K562 (cell line): ENCODE results near the gene DNAJB1. TPM values are rescaled to one million over a fixed set of nuclear protein-coding genes. Genes with fewer than 3 reads are reported as not detected.

Source experiments
- ATAC-seq: fragments of 200-7000 bp; cut with Tn5 transposase; 3 replicates; pipeline ENCODE4 v1.9.1; 2020; ENCODE audit warnings: moderate library complexity
- BruUV-seq: library from RNA; stranded (reverse); fragments of 400-500 nt; replicated peaks from 2 replicates; lab custom pipeline; 2021; lab: Mats Ljungman, UMichigan
- CTCF ChIA-PET: fragments of 300-600 bp; formaldehyde crosslinking; extraction: SDS; loops from one replicate; lab custom pipeline; 2021; ENCODE audit warnings: low intra/inter-chr PET ratio; lab: Yijun Ruan, JAX
- POLR2A ChIA-PET: fragments of 300-600, 350-650 bp; sonication (Branson Sonifier 250); formaldehyde crosslinking; extraction: SDS; loops from one replicate; lab custom pipeline; 2021; ENCODE audit warnings: antibody characterized with exemption, inconsistent platforms; lab: Yijun Ruan, JAX
- DNase-seq, 4 experiments: peaks; one replicate each; pipeline versions ENCODE4 v3.0.0 to v3.0.0-alpha.2; 2011 to 2018; ENCODE audit warnings: low spot score in 3 of 4, mixed read lengths in 3 of 4; ENCODE audit errors: extremely low read depth in 1 of 4
- FAIRE-seq: peaks from 2 replicates; lab custom pipeline; 2011; peaks lifted over from hg19 to GRCh38; lab: Jason Lieb, UNC
- H2AFZ ChIP-seq: 2 replicates; pipeline ENCODE4 v1.6.0; 2011; ENCODE audit warnings: low read depth, low read length, control low read depth, inconsistent platforms
- H3K27ac ChIP-seq: fragments of 200-600 bp; 3 replicates; pipeline ENCODE4 v1.8.0; 2011; ENCODE audit warnings: low read depth, mild to moderate bottlenecking, control low read depth, inconsistent platforms, low read length, moderate library complexity, mixed read lengths; ENCODE audit errors: extremely low read depth
- H3K27me3 ChIP-seq, 2 experiments: fragments of 300-600 bp in 1 of 2; 2 replicates in 1 of 2; 3 replicates in 1 of 2; pipeline versions ENCODE4 v1.6.0 to v1.8.0; 2011; ENCODE audit warnings: inconsistent platforms in 2 of 2, low read length in 2 of 2, mild to moderate bottlenecking in 1 of 2, mixed read lengths in 1 of 2, moderate library complexity in 1 of 2; ENCODE audit not compliant: control insufficient read depth in 2 of 2, insufficient read depth in 2 of 2
- H3K36me3 ChIP-seq: fragments of 300-600 bp; 3 replicates; pipeline ENCODE4 v1.8.0; 2011; ENCODE audit warnings: mild to moderate bottlenecking, low read length, inconsistent platforms; ENCODE audit not compliant: control insufficient read depth, insufficient read depth
- H3K4me1 ChIP-seq, 2 experiments: fragments of 200-600 bp in 1 of 2; replicated peaks in 1 of 2; 2 replicates in 1 of 2; 3 replicates in 1 of 2; pipeline versions ENCODE4 v1.5.1 to v1.8.0; 2011; ENCODE audit warnings: inconsistent platforms in 2 of 2, low read length in 2 of 2, mild to moderate bottlenecking in 1 of 2, mixed read lengths in 1 of 2, moderate library complexity in 1 of 2; ENCODE audit not compliant: control insufficient read depth in 2 of 2, insufficient read depth in 2 of 2
- H3K4me2 ChIP-seq: 2 replicates; pipeline ENCODE4 v1.6.1; 2011; ENCODE audit warnings: low read length, control low read depth, inconsistent platforms, mixed read lengths; ENCODE audit not compliant: insufficient read depth
- H3K4me3 ChIP-seq: fragments of 200-600 bp; sonication (generic), shearing (Covaris generic); 2 replicates; pipeline ENCODE4 v1.5.1; 2016; ENCODE audit warnings: control low read depth, inconsistent platforms
- H3K79me2 ChIP-seq: fragments of 200-600 bp; 3 replicates; pipeline ENCODE4 v1.8.0; 2011; ENCODE audit warnings: low read length, inconsistent platforms; ENCODE audit not compliant: control insufficient read depth, insufficient read depth
- H3K9ac ChIP-seq, 2 experiments: 2 replicates each; pipeline versions ENCODE4 v1.6.0 to v1.6.1; 2011; ENCODE audit warnings: low read depth in 2 of 2, low read length in 2 of 2, control low read depth in 1 of 2, inconsistent platforms in 1 of 2, mild to moderate bottlenecking in 1 of 2, mixed read lengths in 1 of 2; ENCODE audit not compliant: insufficient read depth in 1 of 2
- H3K9me1 ChIP-seq: one replicate; pipeline ENCODE4 v1.6.0; 2011; ENCODE audit warnings: inconsistent platforms, mild to moderate bottlenecking, low read length, moderate library complexity; ENCODE audit not compliant: control insufficient read depth, insufficient read depth
- H3K9me3 ChIP-seq: replicated peaks from 2 replicates; pipeline ENCODE4 v1.5.1; 2011; ENCODE audit warnings: low read depth, low read length, inconsistent platforms; ENCODE audit not compliant: control insufficient read depth, insufficient read depth
- H4K20me1 ChIP-seq: replicated peaks from 2 replicates; pipeline ENCODE4 v1.6.1; 2011; ENCODE audit warnings: low read length, inconsistent platforms, mixed read lengths; ENCODE audit not compliant: control insufficient read depth, insufficient read depth
- ADNP ChIP-seq: fragments of 200-800 bp; sonication (Bioruptor generic); IDR thresholded peaks from 2 replicates; pipeline ENCODE4 v1.6.1; 2016; ENCODE audit warnings: missing genetic modification characterization, missing compliant biosample characterization
- CEBPG ChIP-seq, 3 experiments: fragments of 200-800 bp in 1 of 3; sonication (Bioruptor generic) in 1 of 3; sonication (generic) in 1 of 3; formaldehyde crosslinking in 1 of 3; IDR thresholded peaks in 2 of 3; conservative IDR thresholded peaks in 1 of 3; 2 replicates each; pipeline versions ENCODE4 v1.6.1 to v1.8.0; 2016 to 2022; ENCODE audit warnings: missing compliant biosample characterization in 2 of 3, missing genetic modification characterization in 2 of 3, mild to moderate bottlenecking in 1 of 3, missing genetic modification reagents in 1 of 3
- E4F1 ChIP-seq: fragments of 250-450 bp; sonication (Bioruptor Pico); IDR thresholded peaks from 2 replicates; pipeline ENCODE4 v1.5.0; 2021; ENCODE audit warnings: mild to moderate bottlenecking, borderline replicate concordance
- FIP1L1 ChIP-seq: fragments of 200-400 bp; formaldehyde crosslinking; IDR thresholded peaks from 2 replicates; pipeline ENCODE4 v1.6.1; 2018; ENCODE audit warnings: mild to moderate bottlenecking, low read depth, low read length; ENCODE audit not compliant: poor library complexity, severe bottlenecking
- GATAD2B ChIP-seq: fragments of 450-650 bp; IDR thresholded peaks from 2 replicates; pipeline ENCODE4 v1.6.1; 2017; ENCODE audit warnings: mild to moderate bottlenecking, borderline replicate concordance
- NBN ChIP-seq: fragments of 450-650 bp; IDR thresholded peaks from 2 replicates; pipeline ENCODE4 v1.6.1; 2016; ENCODE audit warnings: low read depth, mild to moderate bottlenecking
- RBFOX2 ChIP-seq: fragments of 200-400 bp; formaldehyde crosslinking; IDR thresholded peaks from 2 replicates; pipeline ENCODE4 v1.6.1; 2017; ENCODE audit warnings: low read depth, mild to moderate bottlenecking, low read length, moderate library complexity
- SOX6 ChIP-seq: fragments of 450-650 bp; IDR thresholded peaks from 2 replicates; pipeline ENCODE4 v1.6.1; 2014; ENCODE audit warnings: mild to moderate bottlenecking
- ZBTB5 ChIP-seq: fragments of 450-650 bp; IDR thresholded peaks from 2 replicates; pipeline ENCODE4 v1.6.1; 2017; ENCODE audit warnings: antibody characterized with exemption
- ZFX ChIP-seq: sonication (generic); formaldehyde crosslinking; IDR thresholded peaks from 2 replicates; pipeline ENCODE4 v1.8.0; 2022; ENCODE audit warnings: mild to moderate bottlenecking, missing genetic modification reagents, moderate library complexity
- WGBS: fragments of 100-300 bp; shearing (Covaris generic); methylation state at CpG from one replicate; pipeline ENCODE4 v1.1.6; 2016; ENCODE audit warnings: low coverage, mixed read lengths; ENCODE audit not compliant: insufficient coverage; ENCODE audit errors: missing lambda C conversion rate; 5-methylcytosine and 5-hydroxymethylcytosine counted together
- in situ Hi-C: fragments of 300-500 bp; cut with MboI; formaldehyde crosslinking; loops from 4 replicates; pipeline ENCODE4 v1.15.0; 2018; ENCODE audit warnings: inconsistent platforms, mixed read lengths
- intact Hi-C: fragments of 100-400 bp; cut with micrococcal nuclease; formaldehyde crosslinking; loops from 2 replicates; pipeline ENCODE4 v1.14.2; 2022
- polyA plus RNA-seq, 8 experiments: library from polyadenylated mRNA; depleted of rRNA in 4 of 8; stranded (reverse) in 5 of 8; unstranded in 3 of 8; fragments of >200 nt; fragmentation: Nextera tagmentation in 2 of 8; fragmentation: Illumina TruSeq in 1 of 8; extraction: Ambion mirVana in 2 of 8; extraction: Trizol in 1 of 8; gene quantifications; 2 replicates each; pipeline versions ENCODE4 v1.2.1 to v1.2.3, GENCODE V29; 2011 to 2014; ENCODE audit warnings: inconsistent platforms in 1 of 8, missing spikeins in 1 of 8
- total RNA-seq, 7 experiments: library from RNA; depleted of rRNA in 6 of 7; stranded (reverse); fragments of >200 nt in 6 of 7; fragmentation: Illumina TruSeq in 2 of 7; extraction: Trizol in 2 of 7; gene quantifications; 2 replicates each; pipeline versions ENCODE4 v1.2.1 to v1.2.3, GENCODE V29; 2011 to 2021; ENCODE audit warnings: low replicate concordance in 1 of 7
- TF ChIP-seq, protein P1 (sequence below): fragments of 250-450 bp; sonication (Bioruptor Pico); IDR thresholded peaks from 2 replicates; pipeline ENCODE4 v1.8.0; 2022; ENCODE audit warnings: inconsistent platforms, mild to moderate bottlenecking, moderate library complexity, borderline replicate concordance
- TF ChIP-seq, protein P2 (sequence below): sonication (generic); formaldehyde crosslinking; IDR thresholded peaks from 2 replicates; pipeline ENCODE4 v1.8.1; 2022; ENCODE audit warnings: missing genetic modification reagents

The DNAJB1 gene
- total and polyA plus RNA-seq, 9 of the 15 experiments (the other 6 are each of a cell fraction or from before 2014, with no cell fraction given) = 13.2 to 113 (median 62.1) TPM

DNA sequence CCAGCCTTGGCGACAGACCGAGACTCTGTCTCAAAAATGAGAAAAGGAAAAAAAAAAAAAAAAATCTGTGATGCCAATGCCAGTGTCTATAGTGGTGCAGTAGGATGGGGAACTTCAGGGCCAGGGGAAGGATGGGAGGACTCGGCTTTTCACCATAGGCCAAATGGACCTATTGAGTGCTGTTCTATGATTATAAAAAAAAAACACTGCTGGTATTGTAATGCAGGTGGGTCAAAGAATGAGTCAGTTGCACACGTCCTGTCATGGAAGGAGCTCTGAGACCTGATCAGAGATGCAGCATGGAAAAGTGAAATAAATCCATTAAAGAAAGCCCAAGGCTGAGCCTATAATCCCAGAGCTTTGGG is 7.0 kb downstream of the DNAJB1 start:
- CTCF ChIA-PET = interaction anchor here (0.5 to 0.6 kb wide), 2 partner anchors 265 to 656 kb away, joined by 4 to 5 read pairs; no protein-coding TSS in a partner anchor
- no peak overlapping the region for H3K9ac ChIP-seq
- H3K4me3 ChIP-seq = no peak overlapping the region
- WGBS = 54% methylated on average over 4 of the region's 4 CpGs
- H2AFZ ChIP-seq = no peak overlapping the region
- H3K36me3 ChIP-seq = peaks cover 26% of the 10 kb centered on the region
- no peak for DNase-seq
- BruUV-seq = no TSS peak
- no peak overlapping the region for H3K4me2 ChIP-seq
- no peaks in the 10 kb centered on the region for H3K9me1 ChIP-seq
- intact Hi-C loops = no loop called here
- no peak for ATAC-seq
- no peaks in the 10 kb centered on the region for H3K27me3 ChIP-seq
- POLR2A ChIA-PET = interaction anchor here (0.6 to 2.1 kb wide), 3 partner anchors 10 to 1444 kb away, joined by 3 to 5 read pairs (median 4); partner anchors contain the start of gene GIPC1
- H4K20me1 ChIP-seq = peaks cover 12% of the 10 kb centered on the region
- in situ Hi-C loops = no loop called here
- H3K79me2 ChIP-seq = peaks cover 22% of the 10 kb centered on the region
- H3K27ac ChIP-seq = peak overlapping the region; percentile 3; the same call in 1 of the 3 replicates
- no peaks in the 10 kb centered on the region for H3K9me3 ChIP-seq
- no peak for FAIRE-seq
- peaks cover 41 to 60% of the 10 kb centered on the region in 2 experiments for H3K4me1 ChIP-seq
- TF ChIP-seq, protein P1, sequence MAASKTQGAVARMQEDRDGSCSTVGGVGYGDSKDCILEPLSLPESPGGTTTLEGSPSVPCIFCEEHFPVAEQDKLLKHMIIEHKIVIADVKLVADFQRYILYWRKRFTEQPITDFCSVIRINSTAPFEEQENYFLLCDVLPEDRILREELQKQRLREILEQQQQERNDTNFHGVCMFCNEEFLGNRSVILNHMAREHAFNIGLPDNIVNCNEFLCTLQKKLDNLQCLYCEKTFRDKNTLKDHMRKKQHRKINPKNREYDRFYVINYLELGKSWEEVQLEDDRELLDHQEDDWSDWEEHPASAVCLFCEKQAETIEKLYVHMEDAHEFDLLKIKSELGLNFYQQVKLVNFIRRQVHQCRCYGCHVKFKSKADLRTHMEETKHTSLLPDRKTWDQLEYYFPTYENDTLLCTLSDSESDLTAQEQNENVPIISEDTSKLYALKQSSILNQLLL (CRISPR knock-in tag) = no peak
- TF ChIP-seq E4F1 (CRISPR knock-in tag) = no peak
- 0 out of 2 replicates have a peak, but pooled peaks have one; percentile 6 for TF ChIP-seq RBFOX2
- no peak for TF ChIP-seq CEBPG (CRISPR knock-in tag; IDR thresholded peaks at IDR 0.05)
- 0 out of 4 replicates have a peak, but pooled peaks of 1 of the 2 experiments have one; percentile 3 for TF ChIP-seq CEBPG (tag; conservative IDR thresholded peaks at IDR 0.05 in 1 of 2, IDR thresholded peaks at IDR 0.05 in 1 of 2)
- no peak for TF ChIP-seq SOX6
- TF ChIP-seq, protein P2, sequence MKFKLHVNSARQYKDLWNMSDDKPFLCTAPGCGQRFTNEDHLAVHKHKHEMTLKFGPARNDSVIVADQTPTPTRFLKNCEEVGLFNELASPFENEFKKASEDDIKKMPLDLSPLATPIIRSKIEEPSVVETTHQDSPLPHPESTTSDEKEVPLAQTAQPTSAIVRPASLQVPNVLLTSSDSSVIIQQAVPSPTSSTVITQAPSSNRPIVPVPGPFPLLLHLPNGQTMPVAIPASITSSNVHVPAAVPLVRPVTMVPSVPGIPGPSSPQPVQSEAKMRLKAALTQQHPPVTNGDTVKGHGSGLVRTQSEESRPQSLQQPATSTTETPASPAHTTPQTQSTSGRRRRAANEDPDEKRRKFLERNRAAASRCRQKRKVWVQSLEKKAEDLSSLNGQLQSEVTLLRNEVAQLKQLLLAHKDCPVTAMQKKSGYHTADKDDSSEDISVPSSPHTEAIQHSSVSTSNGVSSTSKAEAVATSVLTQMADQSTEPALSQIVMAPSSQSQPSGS (CRISPR knock-in tag) = no peak
- no peak for TF ChIP-seq FIP1L1
- TF ChIP-seq ZBTB5 = no peak
- TF ChIP-seq ADNP (tag) = no peak
- TF ChIP-seq ZFX (CRISPR knock-in tag) = no peak
- TF ChIP-seq NBN = no peak
- no peak for TF ChIP-seq GATAD2B
